CD4-positive, alpha-beta T cell treated with Interleukin-21 for 1 hour (primary cell): ENCODE data around the gene STK32C.

ENCODE experiments used
- DNase-seq: peaks from one replicate; pipeline ENCODE4 v3.0.0-alpha.2; 2020

The STK32C gene

GRCh38 chr10:132206806-132207535 is 100.8 kb downstream of the STK32C start:
- DNase-seq, result no peak

GRCh38 chr10:132206377-132206745 is 101.4 kb downstream of the STK32C start:
- DNase-seq, result no peak

GRCh38 chr10:132205650-132206376 is 101.9 kb downstream of the STK32C start:
- DNase-seq, result no peak

GRCh38 chr10:132204781-132205473 is 102.8 kb downstream of the STK32C start:
- no peak for DNase-seq

- no peak for DNase-seq
Observed at GRCh38 chr10:132204078-132204780, 103.5 kb downstream of the STK32C start.

- DNase-seq, result no peak
Observed at GRCh38 chr10:132203256-132204077, 104.3 kb downstream of the STK32C start.

- DNase-seq, result no peak
Observed at GRCh38 chr10:132202070-132202970, 105.4 kb downstream of the STK32C start.

GRCh38 chr10:132201111-132201969 is 106.4 kb downstream of the STK32C start:
- DNase-seq, result no peak

GRCh38 chr10:132200344-132201110 is 107.2 kb downstream of the STK32C start:
- DNase-seq, result no peak

- DNase-seq, result no peak
Observed at GRCh38 chr10:132199854-132200311, 107.9 kb downstream of the STK32C start.

- DNase-seq, result no peak
Observed at GRCh38 chr10:132199268-132199853, 108.4 kb downstream of the STK32C start.

GRCh38 chr10:132198381-132199181 is 109.2 kb downstream of the STK32C start:
- no peak for DNase-seq

- DNase-seq, result no peak
Observed at GRCh38 chr10:132198068-132198370, 109.7 kb downstream of the STK32C start.

- DNase-seq, result no peak
Observed at GRCh38 chr10:132197271-132198067, 110.3 kb downstream of the STK32C start.

GRCh38 chr10:132196178-132197113 is 111.3 kb downstream of the STK32C start:
- no peak for DNase-seq
